Measurements from ENCODE around the gene NEUROD2.

Gene NEUROD2

GRCh38 chr17:39626171-39627046, 18.7 kb upstream of the NEUROD2 start, which contains the start of gene PPP1R1B:
TSS of gene PPP1R1B (plus strand) at chr17:39626952. CDS start at chr17:39627393, 441 bp downstream.
- peak within 1 kb of the TSS; percentile 37 for H3K4me3 ChIP-seq (ENCODE audit: low read depth, low read length)
- in situ Hi-C loops (cut with HindIII; ENCODE audit: low sequenced_read_pairs): no loop called here
- TF ChIP-seq CTCF (IDR thresholded peaks at IDR 0.05; ENCODE audit: low read depth, low read length): no peak
- peak; percentile 24 for DNase-seq (ENCODE audit: low read depth, low spot score)

DNA sequence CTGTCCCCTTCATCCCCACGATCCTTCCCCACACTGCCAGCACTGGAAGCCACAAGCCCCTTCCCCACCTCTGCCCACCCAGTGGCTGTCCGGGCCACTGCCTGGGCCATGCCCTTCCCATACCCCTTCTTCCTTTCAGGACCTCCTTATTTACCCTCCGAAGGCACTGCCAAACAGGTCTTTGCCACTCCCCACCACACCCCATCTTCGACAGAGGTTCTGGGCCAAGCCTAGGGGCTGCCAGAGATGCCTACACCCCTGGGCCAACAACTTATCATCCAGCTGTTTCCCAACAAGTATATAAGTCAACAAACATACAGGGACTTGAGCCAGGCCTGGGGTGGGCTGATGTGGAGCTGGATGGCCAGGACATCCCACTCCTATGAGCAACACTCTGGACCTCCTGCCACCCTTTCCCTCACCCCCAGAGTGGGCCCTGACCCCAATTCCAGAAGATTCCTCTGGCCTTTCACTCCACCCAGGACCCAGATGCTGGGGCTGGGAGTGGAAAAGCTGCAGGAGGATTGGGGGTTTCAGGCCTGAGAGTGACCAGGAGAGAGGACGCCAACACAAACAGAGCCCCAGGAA, 17.6 kb upstream of the NEUROD2 start:
- TF ChIP-seq CTCF (IDR thresholded peaks at IDR 0.05; ENCODE audit: low read depth, low read length): no peak
- in situ Hi-C loops (cut with HindIII; ENCODE audit: low sequenced_read_pairs): no loop called here
- no peak for DNase-seq (ENCODE audit: low read depth, low spot score)
- H3K4me3 ChIP-seq (ENCODE audit: low read depth, low read length): no peak overlapping the region

GRCh38 chr17:39624313-39624712, 16.6 kb upstream of the NEUROD2 start:
- TF ChIP-seq CTCF (IDR thresholded peaks at IDR 0.05; ENCODE audit: low read depth, low read length): no peak
- in situ Hi-C loops (cut with HindIII; ENCODE audit: low sequenced_read_pairs): no loop called here
- H3K4me3 ChIP-seq (ENCODE audit: low read depth, low read length): no peak overlapping the region
- DNase-seq (ENCODE audit: low read depth, low spot score): no peak

DNA sequence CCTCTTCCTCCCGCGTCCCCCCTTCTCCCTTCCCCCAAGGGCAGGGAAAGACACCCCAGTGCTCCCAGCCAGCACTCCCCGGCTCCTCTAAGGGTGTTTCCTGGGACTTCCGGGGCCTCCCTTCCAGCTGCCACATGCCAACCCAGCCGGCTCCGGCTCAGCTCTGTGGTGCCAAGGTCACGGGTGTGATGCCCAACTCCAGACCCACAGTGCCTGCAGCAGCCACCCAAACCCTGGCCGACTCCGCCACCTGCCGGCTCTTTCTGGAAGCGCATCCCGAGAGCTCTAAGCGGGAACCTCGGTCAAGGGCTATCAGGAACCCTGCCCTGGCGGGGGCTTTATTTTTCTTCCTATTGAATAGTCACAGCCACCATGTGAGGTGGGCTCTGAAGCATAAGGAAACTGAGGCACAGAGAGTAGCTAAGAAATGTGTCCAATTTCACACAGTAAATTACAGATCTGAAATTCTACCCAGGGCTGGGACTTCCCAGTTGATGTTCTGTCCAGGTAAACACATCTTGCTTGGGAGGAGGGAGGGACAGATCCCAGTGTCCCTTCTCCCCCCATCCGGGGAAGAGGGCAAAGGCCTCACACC, 15.7 kb upstream of the NEUROD2 start:
- in situ Hi-C loops (cut with HindIII; ENCODE audit: low sequenced_read_pairs): no loop called here
- TF ChIP-seq CTCF (IDR thresholded peaks at IDR 0.05; ENCODE audit: low read depth, low read length): peak; percentile 95
- DNase-seq (ENCODE audit: low read depth, low spot score): peak; percentile 36
- no peak overlapping the region for H3K4me3 ChIP-seq (ENCODE audit: low read depth, low read length)

DNA sequence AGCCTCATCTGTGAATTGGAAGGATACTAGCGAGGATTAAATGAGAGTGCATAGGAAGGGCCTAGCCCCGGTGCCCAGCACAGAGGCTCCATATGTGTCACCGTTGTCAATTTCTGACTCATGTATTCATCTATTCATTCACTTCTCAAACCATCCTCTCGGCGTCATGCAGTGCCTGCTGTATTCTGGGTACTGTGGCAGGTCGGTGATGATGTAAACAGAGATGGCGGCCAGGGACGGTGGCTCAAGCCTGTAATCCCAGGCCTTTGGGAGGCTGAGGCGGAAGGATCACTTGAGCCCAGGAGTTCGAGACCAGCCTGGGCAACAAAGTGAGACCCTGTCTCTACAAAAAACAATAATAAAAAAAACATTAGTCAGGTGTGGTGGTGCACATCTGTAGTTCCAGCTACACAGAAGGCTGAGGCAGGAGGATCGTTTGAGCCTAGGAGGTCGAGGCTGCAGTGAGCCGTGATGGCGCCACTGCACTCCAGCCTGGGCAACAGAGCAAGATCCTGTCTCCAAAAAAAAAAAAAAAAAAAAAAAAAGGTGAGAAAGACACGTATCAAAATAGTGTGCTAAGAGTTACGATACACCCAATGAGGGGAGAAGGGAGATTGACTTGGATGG, 14.8 kb upstream of the NEUROD2 start:
- DNase-seq (ENCODE audit: low read depth, low spot score): no peak
- TF ChIP-seq CTCF (IDR thresholded peaks at IDR 0.05; ENCODE audit: low read depth, low read length): no peak
- in situ Hi-C loops (cut with HindIII; ENCODE audit: low sequenced_read_pairs): no loop called here
- H3K4me3 ChIP-seq (ENCODE audit: low read depth, low read length): no peak overlapping the region
